MCF 10A (cell line): ENCODE data around the gene CLSTN2. TPM values are rescaled to one million over a fixed set of nuclear protein-coding genes. Genes with fewer than 3 reads are reported as not detected.

Experiments used
- BruUV-seq: library from RNA; stranded (reverse); fragments of 400-500 nt; replicated peaks from 2 replicates; lab custom pipeline; 2021; lab: Mats Ljungman, UMichigan
- CTCF ChIA-PET: fragments of 300-600 bp; sonication (Branson Sonifier 250); formaldehyde crosslinking; extraction: SDS; loops from one replicate; lab custom pipeline; 2021; ENCODE audit warnings: antibody characterized with exemption, inconsistent platforms; lab: Yijun Ruan, JAX
- POLR2A ChIA-PET: fragments of 300-600, 350-650 bp; sonication (Branson Sonifier 250); formaldehyde crosslinking; extraction: SDS; loops from one replicate; lab custom pipeline; 2020; ENCODE audit warnings: antibody characterized with exemption, inconsistent platforms; lab: Yijun Ruan, JAX
- DNase-seq: peaks from one replicate; pipeline ENCODE4 v3.0.0-alpha.2; 2018; ENCODE audit not compliant: unreplicated experiment
- H3K27ac Mint-ChIP-seq: one replicate; pipeline ENCODE4 v1.8.0; 2022; ENCODE audit warnings: mild to moderate bottlenecking, low read depth, mixed read lengths; ENCODE audit not compliant: unreplicated experiment
- H3K27me3 Mint-ChIP-seq: one replicate; pipeline ENCODE4 v1.8.0; 2022; ENCODE audit warnings: mixed read lengths; ENCODE audit not compliant: insufficient read depth, unreplicated experiment
- H3K36me3 Mint-ChIP-seq: one replicate; pipeline ENCODE4 v1.8.0; 2022; ENCODE audit warnings: mild to moderate bottlenecking, moderate library complexity, mixed read lengths; ENCODE audit not compliant: insufficient read depth, unreplicated experiment
- H3K4me1 Mint-ChIP-seq: one replicate; pipeline ENCODE4 v1.8.0; 2022; ENCODE audit warnings: mixed read lengths; ENCODE audit not compliant: insufficient read depth, unreplicated experiment
- H3K4me3 Mint-ChIP-seq: one replicate; pipeline ENCODE4 v1.8.0; 2022; ENCODE audit warnings: mild to moderate bottlenecking, moderate library complexity, mixed read lengths; ENCODE audit not compliant: unreplicated experiment
- H3K9me3 Mint-ChIP-seq: one replicate; pipeline ENCODE4 v1.8.0; 2022; ENCODE audit warnings: mixed read lengths; ENCODE audit not compliant: unreplicated experiment
- intact Hi-C: fragments of 100-400 bp; cut with micrococcal nuclease; formaldehyde crosslinking; loops from 2 replicates; pipeline ENCODE4 v1.14.1; 2022
- total RNA-seq: library from RNA; stranded (reverse); gene quantifications from 2 replicates; pipeline ENCODE4 v1.2.3, GENCODE V29; 2022
- TF ChIP-seq, protein P1 (sequence below): fragments of 200-600 bp; IDR thresholded peaks from one replicate; pipeline ENCODE4 v1.8.0; 2022; ENCODE audit warnings: antibody characterized with exemption, mild to moderate bottlenecking; ENCODE audit not compliant: unreplicated experiment

The CLSTN2 gene
- total RNA-seq, 1 experiment from 2014 or later = not detected

DNA sequence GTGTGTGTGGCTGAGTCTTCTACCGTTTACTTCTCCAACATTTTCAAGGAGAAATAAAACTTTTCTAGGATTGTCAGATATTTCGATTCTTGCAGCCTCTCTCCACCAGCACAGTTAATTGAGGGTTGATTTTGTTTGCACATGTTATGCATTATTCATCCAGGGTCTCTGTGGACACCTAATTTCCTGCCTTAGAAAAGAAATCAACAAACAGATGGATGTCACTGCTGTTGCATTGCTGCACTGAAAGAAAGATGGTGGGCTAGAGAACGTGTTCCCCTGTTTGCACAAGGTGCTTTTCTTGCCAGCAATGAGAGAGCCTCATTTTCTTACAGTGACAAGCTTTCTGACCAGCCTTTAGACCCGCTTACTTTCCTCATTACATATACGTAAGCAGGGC is 150.0 kb downstream of the CLSTN2 start:
- H3K36me3 Mint-ChIP-seq = no peaks in the 10 kb centered on the region
- intact Hi-C loops = no loop called here
- POLR2A ChIA-PET = no interaction called here
- BruUV-seq = no TSS peak
- H3K9me3 Mint-ChIP-seq = no peaks in the 10 kb centered on the region
- TF ChIP-seq, protein P1, sequence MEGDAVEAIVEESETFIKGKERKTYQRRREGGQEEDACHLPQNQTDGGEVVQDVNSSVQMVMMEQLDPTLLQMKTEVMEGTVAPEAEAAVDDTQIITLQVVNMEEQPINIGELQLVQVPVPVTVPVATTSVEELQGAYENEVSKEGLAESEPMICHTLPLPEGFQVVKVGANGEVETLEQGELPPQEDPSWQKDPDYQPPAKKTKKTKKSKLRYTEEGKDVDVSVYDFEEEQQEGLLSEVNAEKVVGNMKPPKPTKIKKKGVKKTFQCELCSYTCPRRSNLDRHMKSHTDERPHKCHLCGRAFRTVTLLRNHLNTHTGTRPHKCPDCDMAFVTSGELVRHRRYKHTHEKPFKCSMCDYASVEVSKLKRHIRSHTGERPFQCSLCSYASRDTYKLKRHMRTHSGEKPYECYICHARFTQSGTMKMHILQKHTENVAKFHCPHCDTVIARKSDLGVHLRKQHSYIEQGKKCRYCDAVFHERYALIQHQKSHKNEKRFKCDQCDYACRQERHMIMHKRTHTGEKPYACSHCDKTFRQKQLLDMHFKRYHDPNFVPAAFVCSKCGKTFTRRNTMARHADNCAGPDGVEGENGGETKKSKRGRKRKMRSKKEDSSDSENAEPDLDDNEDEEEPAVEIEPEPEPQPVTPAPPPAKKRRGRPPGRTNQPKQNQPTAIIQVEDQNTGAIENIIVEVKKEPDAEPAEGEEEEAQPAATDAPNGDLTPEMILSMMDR = no peak
- no peak overlapping the region for H3K4me3 Mint-ChIP-seq
- H3K27ac Mint-ChIP-seq = no peak overlapping the region
- no peaks in the 10 kb centered on the region for H3K4me1 Mint-ChIP-seq
- DNase-seq = no peak
- CTCF ChIA-PET = no interaction called here
- H3K27me3 Mint-ChIP-seq = peaks cover 12% of the 10 kb centered on the region

DNA sequence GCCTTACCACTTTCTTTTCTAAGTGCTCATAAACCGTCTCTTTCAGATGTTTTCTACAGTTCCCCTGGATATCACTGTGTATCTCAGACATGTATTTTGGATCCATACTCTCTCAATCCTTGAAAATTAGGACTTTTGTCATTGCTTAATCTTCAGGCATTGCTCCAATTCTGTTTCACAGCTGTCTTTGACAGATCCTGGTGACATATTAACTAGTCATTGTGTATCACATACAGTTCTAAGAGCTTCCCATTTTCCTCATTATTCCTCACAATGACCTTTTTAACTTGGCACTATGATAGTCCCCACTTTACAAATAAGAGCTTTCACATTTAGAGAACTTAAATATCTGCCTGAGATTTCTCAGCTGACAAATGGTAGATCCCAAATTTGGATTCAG is 151.7 kb downstream of the CLSTN2 start:
- Mint-ChIP-seq H3K27me3 (peaks cover 12% of the 10 kb centered on the region), H3K36me3 (no peaks in the 10 kb centered on the region), H3K9me3 (no peaks in the 10 kb centered on the region), H3K4me3 (no peak overlapping the region), H3K4me1 (no peaks in the 10 kb centered on the region), H3K27ac (no peak overlapping the region)
- no TSS peak for BruUV-seq
- ChIA-PET POLR2A (interaction anchor here (0.8 kb wide), 1 partner anchor 12 kb away, joined by 3 read pairs; no protein-coding TSS in a partner anchor), CTCF (interaction anchor here (0.6 to 1.1 kb wide), 3 partner anchors 9 to 29 kb away, joined by 3 read pairs; no protein-coding TSS in a partner anchor)
- DNase-seq = no peak
- intact Hi-C loops = no loop called here
- TF ChIP-seq, protein P1 = no peak

DNA sequence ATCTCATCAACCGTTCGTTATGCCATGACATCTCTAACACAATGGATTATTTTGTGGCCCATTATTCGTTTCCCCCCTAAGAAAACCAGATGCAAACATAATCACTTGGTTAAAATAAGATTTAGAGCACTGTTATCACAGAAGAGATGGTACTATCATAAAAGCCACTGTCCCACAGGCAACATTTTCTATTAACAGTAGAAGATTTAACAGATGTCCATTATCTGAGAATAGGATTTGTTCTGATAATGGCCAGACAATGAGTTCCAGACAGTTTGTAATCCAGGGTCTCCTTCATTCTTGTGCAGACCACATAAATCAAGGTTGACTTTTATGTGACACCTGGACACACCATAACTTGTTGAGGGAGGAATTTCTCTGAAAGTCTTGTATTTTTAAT is 153.1 kb downstream of the CLSTN2 start:
- Mint-ChIP-seq H3K4me3 (no peak overlapping the region), H3K27me3 (peaks cover 12% of the 10 kb centered on the region), H3K9me3 (no peaks in the 10 kb centered on the region), H3K36me3 (no peaks in the 10 kb centered on the region), H3K4me1 (no peaks in the 10 kb centered on the region), H3K27ac (no peak overlapping the region)
- ChIA-PET POLR2A (interaction anchor here (0.6 kb wide), 1 partner anchor 147 kb away, joined by 3 read pairs; no protein-coding TSS in a partner anchor), CTCF (no interaction called here)
- intact Hi-C loops = no loop called here
- TF ChIP-seq, protein P1 = no peak
- BruUV-seq = no TSS peak
- DNase-seq = no peak

DNA sequence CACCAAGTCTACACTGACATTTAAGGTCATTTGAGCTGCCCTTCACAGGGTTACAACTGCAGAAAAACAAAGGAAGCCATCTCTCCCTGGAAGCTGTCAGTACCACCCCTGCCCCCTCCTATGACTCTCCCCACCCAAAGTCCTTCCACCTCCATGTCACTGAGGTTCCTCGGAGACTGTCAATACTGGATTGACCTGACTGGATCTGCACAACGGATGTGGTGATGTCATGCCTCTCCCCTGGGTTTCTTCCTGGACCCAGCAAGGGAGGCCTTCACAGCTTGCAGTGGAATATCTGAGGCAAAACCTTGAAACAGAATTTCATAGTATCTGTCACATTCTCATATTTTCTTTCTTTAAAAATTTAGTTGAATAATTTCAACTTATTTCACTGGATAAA is 153.5 kb downstream of the CLSTN2 start:
- TF ChIP-seq, protein P1 = no peak
- POLR2A ChIA-PET = no interaction called here
- Mint-ChIP-seq H3K4me1 (no peaks in the 10 kb centered on the region), H3K27me3 (peaks cover 12% of the 10 kb centered on the region), H3K4me3 (no peak overlapping the region), H3K36me3 (no peaks in the 10 kb centered on the region), H3K27ac (no peak overlapping the region), H3K9me3 (no peaks in the 10 kb centered on the region)
- intact Hi-C loops = no loop called here
- CTCF ChIA-PET = interaction anchor here (1.0 kb wide), 1 partner anchor 40 kb away, joined by 3 read pairs; no protein-coding TSS in a partner anchor
- BruUV-seq = no TSS peak
- DNase-seq = no peak
